ENCODE measurements around the gene CNTROB. TPM values are rescaled to one million over a fixed set of nuclear protein-coding genes. Genes with fewer than 3 reads are reported as not detected.
A peak's percentile ranks its signal among the peaks of the same experiment; 100 is the strongest.

CNTROB gene
- total RNA-seq, 4 donors from 2014 or later = 7.1 to 58.5 (median 26.1) TPM

GRCh38 chr17:7959503-7960253 is 27.7 kb downstream of the CNTROB start:
- Histone ChIP-seq H3K27ac (peak overlapping the region in 1 of 2 donors; percentile 38), H3K9me3 (no peaks in the 10 kb centered on the region), H3K27me3 (no peaks in the 10 kb centered on the region), H3K36me3 (no peaks in the 10 kb centered on the region), H3K4me3 (no peak overlapping the region), H3K4me1 (no peaks in the 10 kb centered on the region)
- no peak for TF ChIP-seq POLR2A (IDR thresholded peaks at IDR 0.05)
- TF ChIP-seq, protein P1, sequence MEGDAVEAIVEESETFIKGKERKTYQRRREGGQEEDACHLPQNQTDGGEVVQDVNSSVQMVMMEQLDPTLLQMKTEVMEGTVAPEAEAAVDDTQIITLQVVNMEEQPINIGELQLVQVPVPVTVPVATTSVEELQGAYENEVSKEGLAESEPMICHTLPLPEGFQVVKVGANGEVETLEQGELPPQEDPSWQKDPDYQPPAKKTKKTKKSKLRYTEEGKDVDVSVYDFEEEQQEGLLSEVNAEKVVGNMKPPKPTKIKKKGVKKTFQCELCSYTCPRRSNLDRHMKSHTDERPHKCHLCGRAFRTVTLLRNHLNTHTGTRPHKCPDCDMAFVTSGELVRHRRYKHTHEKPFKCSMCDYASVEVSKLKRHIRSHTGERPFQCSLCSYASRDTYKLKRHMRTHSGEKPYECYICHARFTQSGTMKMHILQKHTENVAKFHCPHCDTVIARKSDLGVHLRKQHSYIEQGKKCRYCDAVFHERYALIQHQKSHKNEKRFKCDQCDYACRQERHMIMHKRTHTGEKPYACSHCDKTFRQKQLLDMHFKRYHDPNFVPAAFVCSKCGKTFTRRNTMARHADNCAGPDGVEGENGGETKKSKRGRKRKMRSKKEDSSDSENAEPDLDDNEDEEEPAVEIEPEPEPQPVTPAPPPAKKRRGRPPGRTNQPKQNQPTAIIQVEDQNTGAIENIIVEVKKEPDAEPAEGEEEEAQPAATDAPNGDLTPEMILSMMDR (IDR thresholded peaks at IDR 0.05) = no peak
- intact Hi-C loops (cut with DNase I; ENCODE audit: low total_unique reads) = no loop called here
- no peak for DNase-seq

DNA sequence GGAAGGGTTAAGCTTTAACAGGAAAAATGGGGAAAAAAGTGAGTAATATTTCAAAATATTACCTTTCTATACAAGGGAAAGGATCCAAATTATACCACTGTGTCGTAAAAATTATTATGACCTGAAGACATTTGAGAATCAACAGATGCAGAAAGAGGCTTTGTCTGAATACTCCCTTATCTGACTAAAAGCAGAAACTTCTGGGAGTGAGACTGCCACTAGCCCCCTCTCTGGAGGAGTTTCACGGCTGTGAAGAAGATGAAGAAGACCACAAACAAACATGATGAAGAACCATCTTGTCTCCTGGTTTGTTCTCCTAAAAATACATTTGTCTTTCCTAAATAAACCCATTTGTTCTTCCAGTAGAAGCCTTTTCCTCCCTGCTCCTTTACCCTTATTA is 29.4 kb downstream of the CNTROB start:
- H3K4me1 ChIP-seq = no peaks in the 10 kb centered on the region
- peak overlapping the region; percentile 70 to 77 for H3K27ac ChIP-seq
- no peaks in the 10 kb centered on the region for H3K27me3 ChIP-seq
- intact Hi-C loops (cut with DNase I; ENCODE audit: low total_unique reads) = no loop called here
- DNase-seq = peak in 1 of 2 donors; percentile 53
- H3K4me3 ChIP-seq = no peak overlapping the region
- no peaks in the 10 kb centered on the region for H3K36me3 ChIP-seq
- no peaks in the 10 kb centered on the region for H3K9me3 ChIP-seq
- TF ChIP-seq POLR2A (IDR thresholded peaks at IDR 0.05) = no peak
- TF ChIP-seq, protein P1 (IDR thresholded peaks at IDR 0.05) = no peak

GRCh38 chr17:7967751-7968150 is 35.7 kb downstream of the CNTROB start:
- no peak overlapping the region for H3K27ac ChIP-seq
- no peaks in the 10 kb centered on the region for H3K9me3 ChIP-seq
- no peaks in the 10 kb centered on the region for H3K4me1 ChIP-seq
- intact Hi-C loops (cut with DNase I; ENCODE audit: low total_unique reads) = no loop called here
- DNase-seq = no peak
- no peaks in the 10 kb centered on the region for H3K36me3 ChIP-seq
- no peak for TF ChIP-seq POLR2A (IDR thresholded peaks at IDR 0.05)
- TF ChIP-seq, protein P1 (IDR thresholded peaks at IDR 0.05) = no peak
- no peaks in the 10 kb centered on the region for H3K27me3 ChIP-seq
- no peak overlapping the region for H3K4me3 ChIP-seq

- no peaks in the 10 kb centered on the region for H3K4me1 ChIP-seq
- no peak for DNase-seq
These were observed 37.4 kb downstream of the CNTROB start for GRCh38 chr17:7969433-7969832.

GRCh38 chr17:7971651-7972050 is 39.6 kb downstream of the CNTROB start:
- no peak overlapping the region for H3K4me3 ChIP-seq
- no peak for DNase-seq
- no peaks in the 10 kb centered on the region for H3K9me3 ChIP-seq
- H3K27me3 ChIP-seq = no peaks in the 10 kb centered on the region
- no peaks in the 10 kb centered on the region for H3K4me1 ChIP-seq
- TF ChIP-seq POLR2A (IDR thresholded peaks at IDR 0.05) = no peak
- TF ChIP-seq, protein P1 (IDR thresholded peaks at IDR 0.05) = no peak
- intact Hi-C loops (cut with DNase I; ENCODE audit: low total_unique reads) = no loop called here
- H3K36me3 ChIP-seq = no peaks in the 10 kb centered on the region
- H3K27ac ChIP-seq = no peak overlapping the region

More at GRCh38 chr17:7969433-7969832, 37.4 kb downstream of the CNTROB start:
- intact Hi-C loops (cut with DNase I; ENCODE audit: low total_unique reads) = no loop called here
- Histone ChIP-seq H3K36me3 (no peaks in the 10 kb centered on the region), H3K27me3 (no peaks in the 10 kb centered on the region), H3K27ac (no peak overlapping the region), H3K9me3 (no peaks in the 10 kb centered on the region), H3K4me3 (no peak overlapping the region)
- no peak for TF ChIP-seq POLR2A (IDR thresholded peaks at IDR 0.05)
- TF ChIP-seq, protein P1 (IDR thresholded peaks at IDR 0.05) = no peak
